Epithelial cell of umbilical artery (primary cell): ENCODE measurements around the gene MUC13. TPM values are rescaled to one million over a fixed set of nuclear protein-coding genes. Genes with fewer than 3 reads are reported as not detected.

Experiments used
- total RNA-seq: library from RNA; depleted of rRNA; stranded (reverse); fragments of >200 nt; gene quantifications from 2 replicates; pipeline ENCODE4 v1.2.3, GENCODE V29; 2014

The MUC13 gene, protein sequence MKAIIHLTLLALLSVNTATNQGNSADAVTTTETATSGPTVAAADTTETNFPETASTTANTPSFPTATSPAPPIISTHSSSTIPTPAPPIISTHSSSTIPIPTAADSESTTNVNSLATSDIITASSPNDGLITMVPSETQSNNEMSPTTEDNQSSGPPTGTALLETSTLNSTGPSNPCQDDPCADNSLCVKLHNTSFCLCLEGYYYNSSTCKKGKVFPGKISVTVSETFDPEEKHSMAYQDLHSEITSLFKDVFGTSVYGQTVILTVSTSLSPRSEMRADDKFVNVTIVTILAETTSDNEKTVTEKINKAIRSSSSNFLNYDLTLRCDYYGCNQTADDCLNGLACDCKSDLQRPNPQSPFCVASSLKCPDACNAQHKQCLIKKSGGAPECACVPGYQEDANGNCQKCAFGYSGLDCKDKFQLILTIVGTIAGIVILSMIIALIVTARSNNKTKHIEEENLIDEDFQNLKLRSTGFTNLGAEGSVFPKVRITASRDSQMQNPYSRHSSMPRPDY
- total RNA-seq: not detected in 2 replicates

GRCh38 chr3:124934577-124934976 lies at the start of gene MUC13:
Gene MUC13 (minus strand): TSS chr3:124934751. CDS start chr3:124934712, 39 bp downstream.

GRCh38 chr3:124887177-124887931 lies 47.2 kb downstream of the MUC13 start, which contains the start of gene ITGB5:
Gene ITGB5 (minus strand): TSS chr3:124887365. CDS start chr3:124887000, 365 bp downstream.

Other genes starting within 250 kb of the MUC13 start
- 48.2 and 48.7 TPM in 2 replicates for gene UMPS, start 204.3 kb downstream of the MUC13 start, total RNA-seq
- gene ITGB5, start 47.4 kb downstream of the MUC13 start, total RNA-seq: 88.3 and 118 TPM in 2 replicates
- 27.9 and 51.2 TPM in 2 replicates for gene HEG1, start 121.2 kb upstream of the MUC13 start, total RNA-seq